ENCODE measurements around the gene SH2D7.

The SH2D7 gene

DNA sequence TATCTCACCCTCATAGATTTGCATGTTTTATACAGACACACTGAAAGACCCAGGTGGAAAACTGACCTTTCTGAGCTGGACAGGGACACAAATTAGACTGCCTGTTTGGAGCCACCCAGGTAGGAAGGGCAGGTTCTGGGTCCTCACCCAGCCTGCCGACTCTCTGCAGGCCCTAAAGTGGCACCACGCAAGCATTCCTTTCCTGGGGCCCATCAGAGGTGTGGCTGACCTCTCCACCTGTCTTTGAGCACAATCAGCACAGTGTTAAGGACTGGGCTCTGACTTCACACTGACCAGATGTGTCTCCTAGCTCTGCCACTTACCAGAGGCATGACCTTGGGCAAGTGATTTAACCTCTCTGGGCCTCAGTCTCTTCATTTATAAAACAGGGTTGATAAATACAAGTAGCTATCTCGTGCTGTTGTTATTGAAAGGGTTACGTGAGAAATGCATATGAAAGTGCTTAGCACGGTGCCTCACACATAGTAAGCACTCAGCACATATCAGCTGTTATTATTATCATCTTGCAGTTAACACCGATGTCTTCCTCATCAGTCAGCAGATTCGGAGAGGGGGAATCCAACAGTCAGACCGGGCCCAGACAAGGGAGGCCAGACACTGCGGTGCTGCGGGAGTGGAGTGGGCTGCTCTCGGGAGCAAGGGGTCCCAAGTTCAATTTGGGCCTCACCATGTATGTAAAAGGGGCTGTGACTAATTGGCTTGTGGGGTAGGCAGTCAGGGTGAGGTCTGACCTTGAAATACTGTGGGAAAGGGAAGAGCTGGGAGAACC, 12.9 kb upstream of the SH2D7 start:
- H3K4me3 ChIP-seq (ENCODE audit: low read length), result no peak overlapping the region
- no peak for DNase-seq (ENCODE audit: low read depth)
- TF ChIP-seq CTCF (conservative IDR thresholded peaks at IDR 0.05; ENCODE audit: low read depth, low read length), result no peak

DNA sequence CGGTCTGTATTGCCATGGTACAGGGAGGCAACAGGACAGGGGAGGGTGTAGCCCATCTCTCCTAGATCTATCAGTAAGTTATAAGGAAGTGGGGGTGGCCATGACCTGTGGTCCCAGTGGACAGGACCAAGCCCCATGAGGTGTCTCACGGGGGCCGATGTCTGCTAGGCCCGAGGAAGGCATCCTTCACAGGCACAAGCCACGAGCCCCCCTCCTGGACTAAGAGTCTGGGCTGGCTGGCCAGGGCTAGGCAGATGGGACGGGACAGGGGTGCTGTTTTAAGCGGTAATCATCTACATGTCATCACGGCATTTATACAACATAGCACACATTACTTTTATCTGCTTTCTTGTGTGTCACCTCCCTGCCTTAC, 12.3 kb upstream of the SH2D7 start:
- no peak overlapping the region for H3K4me3 ChIP-seq (ENCODE audit: low read length)
- no peak for DNase-seq (ENCODE audit: low read depth)
- no peak for TF ChIP-seq CTCF (conservative IDR thresholded peaks at IDR 0.05; ENCODE audit: low read depth, low read length)

GRCh38 chr15:78082106-78082742, 10.1 kb upstream of the SH2D7 start:
- no peak for DNase-seq (ENCODE audit: low read depth)
- H3K4me3 ChIP-seq (ENCODE audit: low read length), result no peak overlapping the region
- TF ChIP-seq CTCF (conservative IDR thresholded peaks at IDR 0.05; ENCODE audit: low read depth, low read length), result no peak

DNA sequence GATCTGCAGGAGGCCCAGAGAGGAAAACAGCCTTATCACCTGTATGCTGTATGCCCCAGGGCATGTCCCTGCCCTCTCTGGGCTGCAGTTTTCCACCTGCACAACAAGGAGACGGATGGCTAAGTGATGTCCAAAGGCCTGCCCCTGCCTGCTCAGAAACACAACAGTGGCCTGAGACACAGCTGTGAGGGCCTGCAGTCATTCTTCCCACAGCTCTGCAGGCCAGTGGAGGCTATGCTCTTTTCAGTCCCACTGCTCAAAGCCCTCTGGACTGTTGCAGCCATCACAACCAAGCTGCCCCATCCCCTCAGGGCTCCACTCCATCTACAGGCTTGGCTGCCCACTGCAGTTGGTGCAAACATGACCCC, 9.6 kb upstream of the SH2D7 start:
- no peak for TF ChIP-seq CTCF (conservative IDR thresholded peaks at IDR 0.05; ENCODE audit: low read depth, low read length)
- no peak for DNase-seq (ENCODE audit: low read depth)
- no peak overlapping the region for H3K4me3 ChIP-seq (ENCODE audit: low read length)

DNA sequence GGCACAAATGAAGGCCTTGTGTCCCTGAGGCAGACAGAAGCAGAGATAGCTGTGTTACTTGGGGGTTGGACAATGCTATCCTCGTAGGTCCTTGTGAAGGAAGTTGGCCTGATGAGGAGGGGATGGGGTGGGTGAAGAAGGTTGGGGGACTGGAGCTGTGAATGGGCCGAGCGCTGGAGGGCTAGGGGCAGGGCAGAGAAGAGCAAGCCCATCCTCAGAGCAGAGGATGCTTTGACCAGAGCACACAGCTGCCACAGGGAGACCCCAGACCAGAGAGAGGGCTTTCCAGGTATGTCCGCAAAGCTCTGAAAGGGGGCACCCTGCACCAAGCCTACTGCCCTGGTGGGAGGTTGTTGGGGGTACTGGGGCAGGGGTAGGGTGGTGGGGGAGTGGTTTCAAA, 9.2 kb upstream of the SH2D7 start:
- H3K4me3 ChIP-seq (ENCODE audit: low read length), result no peak overlapping the region
- no peak for TF ChIP-seq CTCF (conservative IDR thresholded peaks at IDR 0.05; ENCODE audit: low read depth, low read length)
- no peak for DNase-seq (ENCODE audit: low read depth)

- no peak for TF ChIP-seq CTCF (conservative IDR thresholded peaks at IDR 0.05; ENCODE audit: low read depth, low read length)
- H3K4me3 ChIP-seq (ENCODE audit: low read length), result no peak overlapping the region
- no peak for DNase-seq (ENCODE audit: low read depth)
Observed at GRCh38 chr15:78083687-78084448, 8.5 kb upstream of the SH2D7 start.

All from retinal pigment epithelial cell (primary cell).